Upper lobe of left lung (tissue), 4 donors: Measurements from ENCODE around the gene TSPAN7.

ENCODE experiments used
- POLR2A ChIP-seq, 4 donors: fragments of 450-650 bp; IDR thresholded peaks; one replicate each; pipeline ENCODE4 v1.5.1; 2016 to 2017; ENCODE audit warnings: antibody characterized with exemption in 4 of 4, mild to moderate bottlenecking in 2 of 4
- TF ChIP-seq, protein P1 (sequence below), 6 experiments: fragments of 450-650 bp in 4 of 6; fragments of 200-600 bp in 2 of 6; sonication (generic) in 2 of 6; IDR thresholded peaks; one replicate each; pipeline ENCODE4 v1.5.1; 2016 to 2019; ENCODE audit warnings: antibody characterized with exemption in 6 of 6

GRCh38 chrX:38618180-38618579 lies 56.8 kb downstream of the TSPAN7 start:
- TF ChIP-seq, protein P1, sequence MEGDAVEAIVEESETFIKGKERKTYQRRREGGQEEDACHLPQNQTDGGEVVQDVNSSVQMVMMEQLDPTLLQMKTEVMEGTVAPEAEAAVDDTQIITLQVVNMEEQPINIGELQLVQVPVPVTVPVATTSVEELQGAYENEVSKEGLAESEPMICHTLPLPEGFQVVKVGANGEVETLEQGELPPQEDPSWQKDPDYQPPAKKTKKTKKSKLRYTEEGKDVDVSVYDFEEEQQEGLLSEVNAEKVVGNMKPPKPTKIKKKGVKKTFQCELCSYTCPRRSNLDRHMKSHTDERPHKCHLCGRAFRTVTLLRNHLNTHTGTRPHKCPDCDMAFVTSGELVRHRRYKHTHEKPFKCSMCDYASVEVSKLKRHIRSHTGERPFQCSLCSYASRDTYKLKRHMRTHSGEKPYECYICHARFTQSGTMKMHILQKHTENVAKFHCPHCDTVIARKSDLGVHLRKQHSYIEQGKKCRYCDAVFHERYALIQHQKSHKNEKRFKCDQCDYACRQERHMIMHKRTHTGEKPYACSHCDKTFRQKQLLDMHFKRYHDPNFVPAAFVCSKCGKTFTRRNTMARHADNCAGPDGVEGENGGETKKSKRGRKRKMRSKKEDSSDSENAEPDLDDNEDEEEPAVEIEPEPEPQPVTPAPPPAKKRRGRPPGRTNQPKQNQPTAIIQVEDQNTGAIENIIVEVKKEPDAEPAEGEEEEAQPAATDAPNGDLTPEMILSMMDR (IDR thresholded peaks at IDR 0.05): no peak
- TF ChIP-seq POLR2A (IDR thresholded peaks at IDR 0.05): no peak
